ENCODE data around the gene CHAD.

Gene CHAD

DNA sequence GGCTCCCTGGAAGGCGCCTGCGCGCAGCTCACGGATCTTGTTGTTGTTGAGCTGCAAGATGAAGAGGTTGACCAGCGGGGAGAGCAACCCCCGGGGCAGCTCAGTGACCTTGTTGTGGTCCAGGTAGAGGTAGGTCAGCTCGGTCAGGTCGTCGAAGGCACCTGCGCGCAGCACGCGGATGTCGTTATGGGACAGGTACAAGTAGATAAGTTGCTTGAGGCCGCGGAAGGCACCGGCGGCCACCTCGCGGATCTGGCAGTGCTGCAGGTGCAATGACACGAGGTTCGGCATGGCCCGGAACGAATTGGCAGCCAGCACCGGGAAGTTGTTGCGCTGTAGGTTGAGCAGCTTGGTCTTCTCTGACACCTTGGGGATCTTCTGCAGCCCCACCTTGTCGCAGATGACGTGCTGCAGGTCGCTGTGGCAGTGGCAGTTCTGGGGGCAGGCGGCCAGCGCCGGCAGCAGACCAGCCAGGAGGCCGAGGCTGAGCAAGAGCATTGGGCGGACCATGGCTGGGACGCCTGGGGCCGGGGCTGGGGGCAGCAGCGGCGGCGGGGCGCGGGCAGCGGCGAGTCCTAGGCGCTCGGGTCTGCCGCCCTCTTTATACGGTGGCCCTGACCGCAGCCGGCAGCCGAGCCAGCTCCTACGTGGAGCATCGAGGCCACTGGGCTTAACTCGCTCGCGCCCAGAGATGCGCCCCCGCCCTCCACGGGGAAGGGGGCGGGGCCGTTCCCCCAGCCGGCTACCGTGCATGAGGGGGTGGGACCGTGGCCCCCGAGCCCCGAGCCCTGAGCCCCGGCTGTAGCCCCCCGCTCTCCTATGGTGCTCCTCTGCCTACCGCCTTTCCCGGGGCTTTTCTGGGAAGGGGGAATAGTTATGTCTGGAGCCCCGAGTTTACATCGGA is at the start of gene CHAD:
Gene CHAD (minus strand): TSS at position 577 of the 904 bp plus-strand sequence. CDS start 67 bp downstream, at position 510.
- in situ Hi-C loops (cut with MboI; ENCODE audit: low sequenced_read_pairs), result no loop called here

DNA sequence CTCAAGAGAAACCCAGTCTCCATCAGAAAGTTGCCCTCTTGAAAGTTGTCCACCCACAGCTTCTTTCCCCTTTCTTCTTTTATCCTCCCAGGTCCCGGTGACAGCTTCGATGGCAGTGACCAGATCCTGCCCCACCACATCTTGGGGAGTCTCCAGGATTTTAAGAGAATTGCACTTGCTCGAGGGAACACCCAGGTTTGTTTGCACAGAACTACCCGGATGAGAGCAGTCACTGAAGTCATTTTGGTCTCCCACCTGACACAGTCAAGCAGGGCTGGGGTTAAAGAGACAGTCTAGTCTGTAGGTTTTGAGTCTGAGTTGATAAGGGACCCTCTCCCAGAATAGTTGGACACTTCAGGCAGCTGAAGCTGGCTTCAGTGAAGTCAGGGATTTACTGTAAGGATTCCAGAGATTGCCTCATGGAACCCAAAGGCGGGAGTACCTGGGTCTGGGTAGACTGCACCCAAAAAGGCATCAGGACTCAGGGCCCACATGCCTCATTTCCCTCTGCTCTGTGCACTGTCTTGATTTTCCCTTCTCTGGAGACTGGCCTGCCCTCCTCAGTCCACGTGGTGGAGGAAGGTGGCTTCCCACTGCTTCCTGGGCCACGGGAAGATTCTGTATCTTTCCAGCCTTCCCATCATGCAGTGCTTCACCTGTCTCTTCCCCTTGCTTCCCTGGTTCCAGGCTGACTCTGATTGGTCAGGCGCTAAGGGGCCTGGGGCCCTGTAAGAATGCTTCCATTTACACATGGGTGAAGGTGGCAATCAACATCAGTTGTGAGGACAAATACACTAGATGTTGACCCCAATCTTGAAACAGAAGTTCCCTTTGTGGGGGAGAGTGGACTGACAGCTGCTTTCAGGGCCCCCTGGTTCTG is 49.1 kb upstream of the CHAD start:
- in situ Hi-C loops (cut with MboI; ENCODE audit: low sequenced_read_pairs), result no loop called here

- in situ Hi-C loops (cut with MboI; ENCODE audit: low sequenced_read_pairs), result no loop called here
Observed at GRCh38 chr17:50517011-50517410, 48.3 kb upstream of the CHAD start.

- in situ Hi-C loops (cut with MboI; ENCODE audit: low sequenced_read_pairs), result no loop called here
Observed at GRCh38 chr17:50514936-50515702, 46.4 kb upstream of the CHAD start.

DNA sequence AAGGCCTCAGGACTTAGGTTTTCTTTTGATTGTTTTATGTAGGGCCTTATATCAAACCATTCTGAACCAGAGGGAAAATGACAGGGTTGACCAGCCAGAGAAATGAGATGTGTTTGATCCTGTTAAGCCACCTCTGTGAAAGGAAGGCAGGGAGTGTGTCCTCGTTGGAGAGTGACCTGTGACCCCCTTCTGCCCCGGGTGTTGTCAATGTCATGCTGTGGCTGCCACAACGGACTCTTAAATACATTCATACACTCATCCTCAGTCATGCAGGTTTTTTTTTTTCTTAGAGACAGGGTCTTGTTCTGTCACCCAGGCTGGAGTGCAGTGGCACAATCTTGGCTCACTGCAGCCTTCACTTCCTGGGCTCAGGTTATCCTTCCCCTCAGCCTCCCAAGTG is 45.7 kb upstream of the CHAD start:
- in situ Hi-C loops (cut with MboI; ENCODE audit: low sequenced_read_pairs), result no loop called here

GRCh38 chr17:50513495-50513894 is 44.8 kb upstream of the CHAD start:
- in situ Hi-C loops (cut with MboI; ENCODE audit: low sequenced_read_pairs), result no loop called here

- in situ Hi-C loops (cut with MboI; ENCODE audit: low sequenced_read_pairs), result no loop called here
Observed at GRCh38 chr17:50511058-50511457, 42.4 kb upstream of the CHAD start.

DNA sequence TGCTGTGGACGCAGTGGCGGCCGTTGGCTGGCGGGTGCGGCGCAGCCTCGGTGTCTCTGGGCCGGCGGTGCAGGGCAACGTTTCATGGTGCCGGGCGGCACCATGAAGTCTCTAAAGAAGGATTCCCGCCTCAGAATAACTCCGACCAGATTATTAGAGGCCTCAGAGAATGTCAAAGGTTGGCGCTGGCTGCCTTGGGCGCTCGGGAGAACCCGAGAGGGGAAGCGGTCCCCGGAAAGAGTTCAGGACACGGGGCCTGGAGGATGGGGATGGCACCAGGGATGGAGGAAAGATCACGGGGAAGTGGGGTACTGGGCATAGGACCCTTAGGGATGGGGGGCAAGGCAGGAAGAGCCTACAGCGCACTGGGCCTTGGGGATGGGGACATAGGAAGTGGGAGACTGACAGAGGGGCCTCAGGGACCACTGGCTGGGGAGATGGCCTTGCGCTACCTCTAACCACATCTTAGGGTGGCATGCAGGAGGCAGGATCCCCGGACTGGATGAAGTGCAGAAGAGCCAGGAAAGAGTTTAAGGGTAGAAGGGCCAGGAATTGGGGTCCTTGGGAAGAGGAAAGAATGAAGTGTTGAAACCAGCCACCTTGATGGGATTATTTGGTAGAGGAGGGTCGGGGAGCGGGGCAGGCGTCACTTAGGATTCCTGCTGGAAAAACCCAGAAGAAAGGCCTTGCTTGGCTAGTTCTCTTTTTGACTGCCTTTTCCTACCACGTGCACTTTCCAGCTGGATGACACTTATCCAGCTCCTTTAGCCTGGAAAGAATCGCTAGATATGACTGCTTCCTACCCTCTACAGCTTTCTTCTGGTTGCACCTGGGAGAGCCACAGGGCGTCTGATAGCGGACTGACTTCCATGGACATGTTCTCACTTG is 40.1 kb upstream of the CHAD start:
- in situ Hi-C loops (cut with MboI; ENCODE audit: low sequenced_read_pairs), result no loop called here

GRCh38 chr17:50507871-50508572 is 39.3 kb upstream of the CHAD start, which contains the start of gene MYCBPAP:
Gene MYCBPAP (plus strand): TSS chr17:50508439. CDS start chr17:50508675, 236 bp downstream.
- in situ Hi-C loops (cut with MboI; ENCODE audit: low sequenced_read_pairs), result no loop called here

- in situ Hi-C loops (cut with MboI; ENCODE audit: low sequenced_read_pairs), result no loop called here
Observed at GRCh38 chr17:50506298-50506697, 37.6 kb upstream of the CHAD start.

DNA sequence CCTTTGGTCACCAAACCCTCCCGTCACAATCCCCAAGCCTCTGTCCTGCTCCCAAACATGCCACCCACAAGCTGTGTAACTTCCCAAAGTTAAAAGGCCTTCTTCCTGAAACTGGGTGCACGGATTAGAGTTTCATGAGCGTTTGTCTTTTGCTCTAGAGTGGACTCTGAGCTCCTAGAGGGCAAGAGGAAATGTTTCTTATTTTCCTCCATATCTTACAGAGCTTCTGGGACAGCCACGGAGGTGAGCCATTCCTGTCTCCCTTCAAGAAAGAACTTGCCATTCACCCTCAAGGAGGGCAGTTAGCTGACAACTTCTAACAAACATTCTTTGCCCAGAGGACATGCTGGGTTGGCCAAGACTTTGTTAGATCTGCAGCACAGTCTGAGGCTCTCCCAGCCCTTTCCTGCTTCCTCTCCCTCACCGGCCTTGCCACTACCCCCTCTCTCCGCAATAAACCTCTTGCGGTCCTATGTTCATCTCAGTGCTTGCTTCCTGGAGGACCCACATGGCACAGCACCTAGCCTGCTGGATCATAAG is 37.0 kb upstream of the CHAD start:
- in situ Hi-C loops (cut with MboI; ENCODE audit: low sequenced_read_pairs), result no loop called here

DNA sequence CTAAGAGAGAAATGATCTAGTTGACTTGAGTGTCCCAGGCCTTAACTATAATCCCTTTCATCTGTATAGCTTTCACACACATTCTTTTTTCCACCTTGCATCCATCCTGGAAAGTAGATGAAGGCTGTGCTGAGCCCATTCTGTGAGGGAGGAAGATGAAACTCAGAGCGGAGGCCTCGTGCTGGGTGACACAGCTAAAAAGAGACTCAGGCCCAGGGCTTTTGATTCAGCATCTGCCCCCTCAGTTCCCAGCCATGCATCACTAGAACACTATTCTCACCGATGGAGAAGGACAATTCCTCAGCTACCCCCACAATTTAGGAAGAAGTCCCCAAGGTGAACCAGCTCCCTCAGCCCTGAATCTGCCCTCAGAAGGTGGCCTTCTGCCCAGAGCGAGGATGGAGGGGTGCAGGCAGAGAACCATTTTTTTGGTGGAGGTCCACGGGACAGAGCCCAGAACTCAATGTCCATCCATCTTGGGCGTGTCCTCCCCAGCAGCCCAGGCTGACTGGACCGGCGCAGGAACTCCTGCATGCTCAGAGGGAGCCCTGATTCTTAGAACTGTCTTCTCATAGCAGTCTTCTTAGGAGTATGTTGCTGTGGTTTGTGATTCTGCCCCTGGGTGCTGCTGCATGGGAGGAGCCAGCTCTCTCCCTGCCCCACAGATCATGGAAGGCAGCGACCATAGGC is 33.8 kb upstream of the CHAD start:
- in situ Hi-C loops (cut with MboI; ENCODE audit: low sequenced_read_pairs), result no loop called here

DNA sequence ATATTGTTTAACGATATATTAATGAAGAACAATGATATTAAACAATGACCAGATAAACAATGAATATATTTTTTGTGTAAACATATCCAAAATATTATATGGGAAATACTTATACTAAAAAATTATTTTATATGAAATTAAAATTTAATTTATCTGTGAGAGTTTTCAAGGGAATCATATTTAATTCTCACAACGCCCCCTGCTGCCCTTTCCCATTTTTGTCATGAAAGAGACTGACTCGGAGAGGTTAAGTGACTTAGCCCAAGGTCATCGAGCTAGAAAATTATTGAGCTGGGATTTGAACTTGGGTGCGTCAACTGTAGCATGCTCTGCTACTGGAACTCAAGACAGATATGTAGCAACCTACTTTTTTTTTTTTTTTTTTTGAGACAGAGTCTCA is 32.4 kb upstream of the CHAD start:
- in situ Hi-C loops (cut with MboI; ENCODE audit: low sequenced_read_pairs), result no loop called here

GRCh38 chr17:50499721-50500120 is 31.0 kb upstream of the CHAD start:
- in situ Hi-C loops (cut with MboI; ENCODE audit: low sequenced_read_pairs), result no loop called here

DNA sequence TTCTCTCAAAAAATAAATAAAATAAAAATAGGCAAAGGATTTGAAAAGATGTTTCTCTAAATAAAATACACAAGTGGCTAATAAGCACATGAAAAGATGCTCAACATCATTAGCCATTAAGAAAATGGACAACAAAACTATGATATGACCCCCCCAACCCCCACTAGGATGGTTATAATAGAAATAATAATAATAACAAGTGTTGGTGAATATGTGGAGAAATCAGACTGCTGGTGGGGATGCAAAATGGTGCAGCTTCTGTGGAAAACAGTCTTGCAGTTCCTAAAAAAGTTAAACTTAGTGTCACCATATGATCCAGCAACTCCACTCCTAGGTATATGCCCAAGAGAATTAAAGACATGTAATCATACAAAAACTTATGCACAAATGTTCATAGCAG is 30.6 kb upstream of the CHAD start:
- in situ Hi-C loops (cut with MboI; ENCODE audit: low sequenced_read_pairs), result no loop called here

DNA sequence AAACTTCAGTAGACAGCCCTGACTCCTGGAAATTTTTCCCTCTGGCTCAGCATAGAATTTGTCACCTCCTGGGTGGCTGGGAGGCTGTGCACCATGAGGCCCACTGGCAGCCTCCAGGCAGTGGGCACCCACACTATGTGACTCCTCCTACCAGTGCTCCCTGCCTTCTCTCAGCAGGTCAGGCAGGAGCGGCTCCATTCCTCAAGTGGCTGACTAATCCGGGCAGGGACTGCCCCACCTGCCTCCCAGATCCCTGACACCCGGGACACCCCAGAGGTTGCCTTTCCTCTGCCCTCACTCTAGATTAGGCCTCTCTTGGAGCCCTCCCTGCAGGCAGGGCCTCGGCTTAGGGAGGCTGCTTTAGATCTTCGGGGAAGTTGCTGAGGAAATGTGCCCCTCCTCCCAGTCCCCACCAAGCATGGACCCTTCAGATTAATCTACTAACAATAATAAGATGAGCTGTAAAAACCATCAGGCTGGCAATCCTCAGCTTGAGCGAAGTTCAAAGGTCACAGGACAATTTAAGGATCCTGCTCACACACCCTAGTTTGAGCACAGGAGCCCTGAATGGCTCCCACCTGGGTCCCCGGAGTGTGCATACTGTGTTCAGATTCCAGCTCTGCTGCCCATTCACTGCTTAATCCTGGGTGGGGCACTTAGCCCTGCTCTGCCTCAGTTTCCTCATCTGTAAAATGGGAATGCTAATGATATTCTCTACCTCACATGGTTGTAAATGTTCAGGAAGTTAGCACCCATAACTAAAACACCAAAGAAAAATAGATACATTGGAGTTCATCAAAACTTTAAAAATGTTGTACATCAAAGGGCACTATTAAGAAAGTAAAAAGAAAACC is 29.6 kb upstream of the CHAD start:
- in situ Hi-C loops (cut with MboI; ENCODE audit: low sequenced_read_pairs), result no loop called here

DNA sequence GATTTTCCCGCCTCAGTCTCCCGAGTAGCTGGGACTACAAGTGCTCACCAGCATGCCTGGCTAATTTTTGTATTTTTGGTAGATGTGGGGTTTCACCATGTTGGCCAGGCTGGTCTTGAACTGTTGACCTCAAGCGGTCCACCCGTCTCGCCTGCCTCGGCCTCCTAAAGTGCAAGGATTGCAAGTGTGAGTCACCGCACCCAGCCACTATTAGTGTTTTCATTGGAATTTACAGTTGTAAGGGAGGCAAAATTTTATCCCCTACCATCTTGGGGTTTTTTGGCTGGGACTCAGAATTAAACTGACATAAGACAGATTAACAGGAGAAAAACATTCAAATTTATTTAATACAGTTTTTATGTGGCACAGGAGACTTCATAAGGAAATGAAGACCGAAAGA is 27.2 kb upstream of the CHAD start:
- in situ Hi-C loops (cut with MboI; ENCODE audit: low sequenced_read_pairs), result no loop called here

All from HL-60/S4 treated with retinoic acid at 250 ng/mL for 4 days and 3 days (cell line).